ENCODE results near the gene GJD3.

- TF ChIP-seq PATZ1 (CRISPR knock-in tag; IDR thresholded peaks at IDR 0.05; ENCODE audit: borderline replicate concordance) (no peak), ESRRG (CRISPR knock-in tag; IDR thresholded peaks at IDR 0.05) (no peak), BACH2 (CRISPR knock-in tag; IDR thresholded peaks at IDR 0.05; ENCODE audit: borderline replicate concordance) (no peak), TOX (CRISPR knock-in tag; IDR thresholded peaks at IDR 0.05; ENCODE audit: borderline replicate concordance) (no peak), ZC3H10 (CRISPR knock-in tag; IDR thresholded peaks at IDR 0.05) (no peak), ZFP3 (CRISPR knock-in tag; IDR thresholded peaks at IDR 0.05) (no peak)
Measured at GRCh38 chr17:40351359-40352236, 12.9 kb downstream of the GJD3 start.
